ENCODE measurements around the gene CASTOR2. TPM values are rescaled to one million over a fixed set of nuclear protein-coding genes. Genes with fewer than 3 reads are reported as not detected.
A peak's percentile ranks its signal among the peaks of the same experiment; 100 is the strongest.
"Not testable (repeated sequence)": the region's sequence is repeated elsewhere in the genome, so short reads cannot be mapped to it uniquely, and the experiment has no call there.

The CASTOR2 gene
- total RNA-seq, 1 experiment from 2014 or later: 26.5 TPM

DNA sequence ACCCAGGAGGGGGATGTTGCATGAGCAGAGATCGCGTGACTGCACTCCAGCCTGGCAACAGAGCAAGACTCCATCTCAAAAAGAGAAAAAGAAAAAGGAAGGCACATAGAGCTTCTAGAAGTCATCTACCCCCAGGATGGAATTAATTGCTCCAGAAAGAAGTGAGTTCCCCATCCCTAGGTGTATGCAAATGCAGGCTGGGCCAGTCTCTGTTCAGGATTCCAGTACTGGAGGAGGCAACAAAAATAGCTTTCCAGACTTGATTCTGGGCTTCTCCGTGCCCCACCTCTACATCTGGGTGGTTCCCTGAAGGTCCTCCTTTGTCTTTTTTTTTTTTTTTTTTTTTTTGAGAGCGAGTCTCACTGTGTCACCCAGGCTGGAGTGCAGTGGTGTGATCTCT lies 28.6 kb downstream of the CASTOR2 start:
- Histone ChIP-seq H3K23ac (ENCODE audit: insufficient read length, low read depth, low read length) (no peak overlapping the region), H3K79me2 (ENCODE audit: insufficient read depth, low read length) (peaks cover 5% of the 10 kb centered on the region; the same call in 1 of the 2 replicates), H2BK12ac (ENCODE audit: insufficient read length, low read depth, low read length) (no peak overlapping the region), H2BK120ac (ENCODE audit: low read depth, low read length, poor library complexity, severe bottlenecking) (no peak overlapping the region), H3K9ac (ENCODE audit: extremely low read depth, insufficient read length, low read length) (no peak overlapping the region), H3K9me3 (ENCODE audit: control insufficient read depth, low read depth, low read length) (no peaks in the 10 kb centered on the region), H3K4me1 (ENCODE audit: insufficient read depth, low read length) (no peaks in the 10 kb centered on the region; the same call in 1 of the 2 replicates), H3K14ac (ENCODE audit: insufficient read depth, low read length) (no peak overlapping the region), H2BK20ac (ENCODE audit: low read depth, low read length, poor library complexity, severe bottlenecking) (peak overlapping the region; percentile 90), H3K18ac (ENCODE audit: insufficient read length, low read depth, low read length) (no peak overlapping the region), H4K5ac (ENCODE audit: insufficient read length, low read depth, low read length) (no peak overlapping the region), H2AFZ (ENCODE audit: low read length) (no peak overlapping the region), H3K4me2 (ENCODE audit: insufficient read depth, insufficient read length, low read length) (no peak overlapping the region), H2AK5ac (ENCODE audit: insufficient read length, low read length) (no peak overlapping the region), H3T11ph (ENCODE audit: low read length) (no peak overlapping the region), H4K20me1 (ENCODE audit: control insufficient read depth, insufficient read depth, insufficient read length) (no peaks in the 10 kb centered on the region), H2BK15ac (ENCODE audit: low read depth, low read length) (no peak overlapping the region), H3K4ac (ENCODE audit: low read depth, low read length) (no peak overlapping the region), H3K27me3 (ENCODE audit: insufficient read depth, low read length) (no peaks in the 10 kb centered on the region), H4K8ac (replicated peaks; ENCODE audit: insufficient read length, low read depth, low read length) (no peak overlapping the region), H2BK5ac (ENCODE audit: insufficient read length, low read length) (no peak overlapping the region), H3K23me2 (ENCODE audit: insufficient read length, low read depth, low read length, poor library complexity, severe bottlenecking) (no peaks in the 10 kb centered on the region), H3K56ac (ENCODE audit: insufficient read length, low read depth, low read length) (no peak overlapping the region), H4K91ac (ENCODE audit: insufficient read length, low read depth, low read length) (no peak overlapping the region), H3K27ac (ENCODE audit: insufficient read length, low read depth, low read length) (no peak overlapping the region), H3K79me1 (ENCODE audit: insufficient read depth, low read depth, low read length, poor library complexity, severe bottlenecking) (peaks cover 12% of the 10 kb centered on the region)
- Mint-ChIP-seq H3K27ac (peak overlapping the region; percentile 80 to 98 (median 93); a peak in 2 of 7 replicates), H3K36me3 (ENCODE audit: insufficient read depth in 1 of 3, low read depth in 3 of 3) (peaks cover 0 to 3% (median 0%) of the 10 kb centered on the region in 3 experiments; a peak in 2 of 7 replicates), H3K4me3 (no peak overlapping the region), H3K27me3 (ENCODE audit: low read depth) (no peaks in the 10 kb centered on the region), H3K9me3 (no peaks in the 10 kb centered on the region), H3K4me1 (peaks cover 35 to 50% of the 10 kb centered on the region in 2 experiments)
- no CpG with 5 or more reads among the region's 4 CpGs for WGBS (ENCODE audit: extremely low coverage, insufficient read length, low lambda C conversion rate)
- TF ChIP-seq, protein P1, sequence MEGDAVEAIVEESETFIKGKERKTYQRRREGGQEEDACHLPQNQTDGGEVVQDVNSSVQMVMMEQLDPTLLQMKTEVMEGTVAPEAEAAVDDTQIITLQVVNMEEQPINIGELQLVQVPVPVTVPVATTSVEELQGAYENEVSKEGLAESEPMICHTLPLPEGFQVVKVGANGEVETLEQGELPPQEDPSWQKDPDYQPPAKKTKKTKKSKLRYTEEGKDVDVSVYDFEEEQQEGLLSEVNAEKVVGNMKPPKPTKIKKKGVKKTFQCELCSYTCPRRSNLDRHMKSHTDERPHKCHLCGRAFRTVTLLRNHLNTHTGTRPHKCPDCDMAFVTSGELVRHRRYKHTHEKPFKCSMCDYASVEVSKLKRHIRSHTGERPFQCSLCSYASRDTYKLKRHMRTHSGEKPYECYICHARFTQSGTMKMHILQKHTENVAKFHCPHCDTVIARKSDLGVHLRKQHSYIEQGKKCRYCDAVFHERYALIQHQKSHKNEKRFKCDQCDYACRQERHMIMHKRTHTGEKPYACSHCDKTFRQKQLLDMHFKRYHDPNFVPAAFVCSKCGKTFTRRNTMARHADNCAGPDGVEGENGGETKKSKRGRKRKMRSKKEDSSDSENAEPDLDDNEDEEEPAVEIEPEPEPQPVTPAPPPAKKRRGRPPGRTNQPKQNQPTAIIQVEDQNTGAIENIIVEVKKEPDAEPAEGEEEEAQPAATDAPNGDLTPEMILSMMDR (conservative IDR thresholded peaks at IDR 0.05): no peak
- no peak for DNase-seq

DNA sequence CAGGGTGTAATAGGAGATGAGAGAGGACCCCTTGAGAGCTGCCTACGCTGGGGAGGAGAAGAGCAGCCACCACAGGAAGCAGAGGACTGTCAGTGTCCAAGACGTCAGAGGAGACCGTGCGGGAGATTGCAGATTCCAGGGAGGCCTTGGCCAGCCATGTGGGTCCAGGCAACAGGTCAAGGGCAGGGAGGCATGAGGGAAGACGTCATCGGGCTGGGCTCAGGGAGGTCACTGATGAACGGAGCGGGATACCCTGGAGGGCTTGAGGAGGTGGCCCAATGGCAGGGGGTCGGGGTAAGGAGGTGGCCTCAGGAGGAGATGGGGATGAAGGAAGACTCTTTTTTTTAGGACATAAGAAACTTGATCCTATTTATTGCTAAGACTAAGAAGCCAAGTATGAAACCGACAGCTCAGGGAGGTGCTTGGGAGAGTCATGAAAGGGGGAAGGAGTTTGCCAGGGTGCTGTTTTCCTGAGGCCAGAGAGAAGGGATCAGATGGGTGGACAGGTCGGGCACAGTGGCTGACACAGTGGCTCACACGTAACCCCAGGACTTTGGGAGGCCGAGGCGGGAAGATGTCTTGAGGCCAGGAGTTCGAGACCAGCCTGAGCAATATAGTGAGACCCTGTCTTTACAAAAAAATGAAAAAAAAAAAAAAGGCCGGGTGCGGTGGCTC lies 30.5 kb downstream of the CASTOR2 start:
- Mint-ChIP-seq H3K4me1 (peaks cover 40 to 52% of the 10 kb centered on the region in 2 experiments), H3K27ac (peak overlapping the region; percentile 61 to 93 (median 90))
- not testable (repeated sequence) for H4K8ac ChIP-seq (replicated peaks; ENCODE audit: insufficient read length, low read depth, low read length); H2BK12ac ChIP-seq (ENCODE audit: insufficient read length, low read depth, low read length); H2BK120ac ChIP-seq (ENCODE audit: low read depth, low read length, poor library complexity, severe bottlenecking); H3K9ac ChIP-seq (ENCODE audit: extremely low read depth, insufficient read length, low read length); H4K5ac ChIP-seq (ENCODE audit: insufficient read length, low read depth, low read length); H3K4me1 ChIP-seq (ENCODE audit: insufficient read depth, low read length); H2AFZ ChIP-seq (ENCODE audit: low read length); H3K4me3 Mint-ChIP-seq; H4K20me1 ChIP-seq (ENCODE audit: control insufficient read depth, insufficient read depth, insufficient read length); H3K79me1 ChIP-seq (ENCODE audit: insufficient read depth, low read depth, low read length, poor library complexity, severe bottlenecking); H3K9me3 ChIP-seq (ENCODE audit: control insufficient read depth, low read depth, low read length); H3K27ac ChIP-seq (ENCODE audit: insufficient read length, low read depth, low read length); H3K14ac ChIP-seq (ENCODE audit: insufficient read depth, low read length); H3K56ac ChIP-seq (ENCODE audit: insufficient read length, low read depth, low read length); H3K27me3 Mint-ChIP-seq (ENCODE audit: low read depth); H3K36me3 Mint-ChIP-seq (ENCODE audit: insufficient read depth in 1 of 3, low read depth in 3 of 3); H3K23me2 ChIP-seq (ENCODE audit: insufficient read length, low read depth, low read length, poor library complexity, severe bottlenecking); DNase-seq; H3K79me2 ChIP-seq (ENCODE audit: insufficient read depth, low read length); H2BK20ac ChIP-seq (ENCODE audit: low read depth, low read length, poor library complexity, severe bottlenecking); H3K4ac ChIP-seq (ENCODE audit: low read depth, low read length); H4K91ac ChIP-seq (ENCODE audit: insufficient read length, low read depth, low read length); H3K4me2 ChIP-seq (ENCODE audit: insufficient read depth, insufficient read length, low read length); H3K18ac ChIP-seq (ENCODE audit: insufficient read length, low read depth, low read length); H3K27me3 ChIP-seq (ENCODE audit: insufficient read depth, low read length); H2AK5ac ChIP-seq (ENCODE audit: insufficient read length, low read length); H2BK15ac ChIP-seq (ENCODE audit: low read depth, low read length); H3K23ac ChIP-seq (ENCODE audit: insufficient read length, low read depth, low read length); H2BK5ac ChIP-seq (ENCODE audit: insufficient read length, low read length); H3T11ph ChIP-seq (ENCODE audit: low read length); H3K9me3 Mint-ChIP-seq
- no CpG with 5 or more reads among the region's 17 CpGs for WGBS (ENCODE audit: extremely low coverage, insufficient read length, low lambda C conversion rate)

Data from H9 (cell line).